Endothelial cell (in vitro differentiated cells): ENCODE data around the gene ADRA1B. TPM values are rescaled to one million over a fixed set of nuclear protein-coding genes. Genes with fewer than 3 reads are reported as not detected.

Source experiments
- DNase-seq: peaks from one replicate; pipeline ENCODE4 v3.0.0; 2021; ENCODE audit warnings: low spot score
- H3K27ac Mint-ChIP-seq: one replicate; pipeline ENCODE4 v1.8.0; 2021; ENCODE audit warnings: mixed read lengths, inconsistent platforms; ENCODE audit not compliant: unreplicated experiment
- H3K27me3 Mint-ChIP-seq: one replicate; pipeline ENCODE4 v1.8.0; 2021; ENCODE audit warnings: mild to moderate bottlenecking, moderate library complexity, mixed read lengths, inconsistent platforms; ENCODE audit not compliant: unreplicated experiment
- H3K36me3 Mint-ChIP-seq: one replicate; pipeline ENCODE4 v1.8.0; 2021; ENCODE audit warnings: mild to moderate bottlenecking, low read depth, mixed read lengths, inconsistent platforms; ENCODE audit not compliant: unreplicated experiment
- H3K4me1 Mint-ChIP-seq: one replicate; pipeline ENCODE4 v1.8.0; 2021; ENCODE audit warnings: mild to moderate bottlenecking, mixed read lengths, inconsistent platforms; ENCODE audit not compliant: unreplicated experiment
- H3K4me3 Mint-ChIP-seq: one replicate; pipeline ENCODE4 v1.8.0; 2021; ENCODE audit warnings: mild to moderate bottlenecking, mixed read lengths, inconsistent platforms; ENCODE audit not compliant: unreplicated experiment
- H3K9me3 Mint-ChIP-seq: one replicate; pipeline ENCODE4 v1.8.0; 2021; ENCODE audit warnings: mixed read lengths, inconsistent platforms; ENCODE audit not compliant: unreplicated experiment
- CTCF ChIP-seq: fragments of 200-600 bp; sonication (generic); IDR thresholded peaks from one replicate; pipeline ENCODE4 v1.5.0; 2021; ENCODE audit warnings: antibody characterized with exemption; ENCODE audit not compliant: unreplicated experiment
- total RNA-seq: library from RNA; stranded (reverse); fragmentation: NEBNext Ultra II Directional; extraction: Animal tissue kit (Norgen Biotek cat#: 25700); gene quantifications from one replicate; pipeline ENCODE4 v1.2.1, GENCODE V29; 2021; ENCODE audit not compliant: unreplicated experiment

ADRA1B gene
- total RNA-seq, 1 donor from 2014 or later, result not detected

- no peak overlapping the region for H3K4me3 Mint-ChIP-seq
- DNase-seq, result no peak
- H3K9me3 Mint-ChIP-seq, result no peaks in the 10 kb centered on the region
- H3K4me1 Mint-ChIP-seq, result peaks cover 15% of the 10 kb centered on the region
- no peak for TF ChIP-seq CTCF
- H3K27ac Mint-ChIP-seq, result no peak overlapping the region
- H3K36me3 Mint-ChIP-seq, result no peaks in the 10 kb centered on the region
- peaks cover 7% of the 10 kb centered on the region for H3K27me3 Mint-ChIP-seq
Observed at GRCh38 chr5:159909126-159909525, 7.2 kb upstream of the ADRA1B start.

DNA sequence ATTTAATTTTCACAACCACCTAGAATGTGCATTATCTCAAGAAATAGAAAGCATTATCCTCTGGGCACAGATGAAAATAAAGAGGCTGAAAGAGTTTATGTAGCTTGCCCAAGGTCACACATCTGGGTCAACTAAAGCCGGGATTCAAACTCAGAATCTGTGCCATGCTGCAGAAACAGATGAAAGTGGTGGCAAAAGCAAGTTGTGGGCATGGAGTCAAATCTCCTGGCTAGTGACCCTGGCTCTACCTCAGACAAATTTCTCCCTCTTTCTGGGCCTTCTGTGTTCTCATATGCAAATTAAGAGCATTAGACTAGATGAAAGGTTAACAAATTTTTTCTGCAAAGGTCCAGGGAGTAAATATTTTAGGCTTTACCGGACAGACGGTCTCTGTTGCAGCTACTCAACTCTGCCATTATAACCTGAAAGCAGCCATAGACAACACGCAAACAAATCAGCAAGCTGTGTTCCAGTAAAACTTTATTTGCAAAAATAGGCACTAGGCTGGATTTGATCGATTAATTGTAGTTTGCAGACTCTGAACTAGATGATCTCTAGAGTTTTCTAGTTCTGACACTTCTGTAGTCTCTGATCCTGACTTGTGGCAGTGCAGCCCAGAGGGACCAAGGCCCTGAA, 6.0 kb upstream of the ADRA1B start:
- peaks cover 7% of the 10 kb centered on the region for H3K27me3 Mint-ChIP-seq
- H3K36me3 Mint-ChIP-seq, result no peaks in the 10 kb centered on the region
- H3K4me1 Mint-ChIP-seq, result peaks cover 15% of the 10 kb centered on the region

DNA sequence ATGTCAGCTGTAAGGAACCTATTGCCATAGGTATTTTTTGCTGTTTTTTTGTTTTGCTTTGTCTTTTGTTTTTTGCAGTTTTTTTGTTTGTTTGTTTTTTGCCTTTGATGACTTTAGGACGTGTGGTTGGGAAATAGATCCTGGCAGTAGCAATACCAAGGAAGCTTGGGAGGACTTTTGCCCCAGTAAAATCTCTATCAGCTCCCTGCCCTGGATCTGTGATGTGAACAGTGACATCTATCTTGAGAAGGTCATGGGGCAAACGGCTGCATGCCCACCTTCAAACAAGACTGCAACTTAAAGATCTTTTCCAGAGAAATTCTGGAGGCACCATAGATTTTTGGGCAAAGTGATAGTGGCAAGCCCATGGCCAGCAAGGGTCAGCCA, 5.4 kb upstream of the ADRA1B start:
- no peak overlapping the region for H3K4me3 Mint-ChIP-seq
- H3K4me1 Mint-ChIP-seq, result peaks cover 17% of the 10 kb centered on the region
- H3K27ac Mint-ChIP-seq, result no peak overlapping the region
- no peak for DNase-seq
- peaks cover 12% of the 10 kb centered on the region for H3K27me3 Mint-ChIP-seq
- no peaks in the 10 kb centered on the region for H3K36me3 Mint-ChIP-seq
- no peak for TF ChIP-seq CTCF
- no peaks in the 10 kb centered on the region for H3K9me3 Mint-ChIP-seq

More for the DNA sequence above, 6.0 kb upstream of the ADRA1B start:
- Mint-ChIP-seq H3K9me3 (no peaks in the 10 kb centered on the region), H3K27ac (no peak overlapping the region), H3K4me3 (no peak overlapping the region)
- no peak for DNase-seq
- TF ChIP-seq CTCF, result no peak

DNA sequence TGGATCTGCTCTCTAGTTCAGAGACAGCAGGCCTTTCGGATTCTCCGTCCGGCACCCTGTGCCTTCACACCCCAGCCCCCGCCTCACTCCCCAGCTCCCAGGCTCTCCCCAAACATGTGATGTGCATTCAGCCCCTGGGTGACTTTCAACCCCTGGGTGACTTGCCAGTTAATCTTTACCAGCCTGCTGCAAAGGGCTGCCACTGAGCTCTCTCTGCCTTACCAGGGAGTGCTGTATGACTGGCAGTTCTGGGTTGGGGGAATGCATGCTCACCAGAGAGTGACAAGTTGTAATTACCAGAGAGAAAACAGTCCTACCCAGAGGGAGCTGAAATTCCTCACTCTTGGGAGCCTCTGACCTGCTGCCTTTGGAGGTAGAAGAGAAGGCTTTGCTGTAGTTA, 4.9 kb upstream of the ADRA1B start:
- TF ChIP-seq CTCF, result no peak
- H3K27ac Mint-ChIP-seq, result no peak overlapping the region
- no peaks in the 10 kb centered on the region for H3K9me3 Mint-ChIP-seq
- no peak overlapping the region for H3K4me3 Mint-ChIP-seq
- H3K4me1 Mint-ChIP-seq, result peaks cover 17% of the 10 kb centered on the region
- H3K36me3 Mint-ChIP-seq, result no peaks in the 10 kb centered on the region
- peaks cover 12% of the 10 kb centered on the region for H3K27me3 Mint-ChIP-seq
- no peak for DNase-seq

GRCh38 chr5:159912033-159912800, 4.1 kb upstream of the ADRA1B start:
- Mint-ChIP-seq H3K36me3 (no peaks in the 10 kb centered on the region), H3K9me3 (no peaks in the 10 kb centered on the region), H3K4me3 (no peak overlapping the region), H3K27me3 (peaks cover 17% of the 10 kb centered on the region), H3K4me1 (peaks cover 17% of the 10 kb centered on the region), H3K27ac (no peak overlapping the region)
- TF ChIP-seq CTCF, result no peak
- DNase-seq, result no peak
